ENCODE results near the gene OMP.
"Not testable (repeated sequence)": the region's sequence is repeated elsewhere in the genome, so short reads cannot be mapped to it uniquely, and the experiment has no call there.

OMP gene

DNA sequence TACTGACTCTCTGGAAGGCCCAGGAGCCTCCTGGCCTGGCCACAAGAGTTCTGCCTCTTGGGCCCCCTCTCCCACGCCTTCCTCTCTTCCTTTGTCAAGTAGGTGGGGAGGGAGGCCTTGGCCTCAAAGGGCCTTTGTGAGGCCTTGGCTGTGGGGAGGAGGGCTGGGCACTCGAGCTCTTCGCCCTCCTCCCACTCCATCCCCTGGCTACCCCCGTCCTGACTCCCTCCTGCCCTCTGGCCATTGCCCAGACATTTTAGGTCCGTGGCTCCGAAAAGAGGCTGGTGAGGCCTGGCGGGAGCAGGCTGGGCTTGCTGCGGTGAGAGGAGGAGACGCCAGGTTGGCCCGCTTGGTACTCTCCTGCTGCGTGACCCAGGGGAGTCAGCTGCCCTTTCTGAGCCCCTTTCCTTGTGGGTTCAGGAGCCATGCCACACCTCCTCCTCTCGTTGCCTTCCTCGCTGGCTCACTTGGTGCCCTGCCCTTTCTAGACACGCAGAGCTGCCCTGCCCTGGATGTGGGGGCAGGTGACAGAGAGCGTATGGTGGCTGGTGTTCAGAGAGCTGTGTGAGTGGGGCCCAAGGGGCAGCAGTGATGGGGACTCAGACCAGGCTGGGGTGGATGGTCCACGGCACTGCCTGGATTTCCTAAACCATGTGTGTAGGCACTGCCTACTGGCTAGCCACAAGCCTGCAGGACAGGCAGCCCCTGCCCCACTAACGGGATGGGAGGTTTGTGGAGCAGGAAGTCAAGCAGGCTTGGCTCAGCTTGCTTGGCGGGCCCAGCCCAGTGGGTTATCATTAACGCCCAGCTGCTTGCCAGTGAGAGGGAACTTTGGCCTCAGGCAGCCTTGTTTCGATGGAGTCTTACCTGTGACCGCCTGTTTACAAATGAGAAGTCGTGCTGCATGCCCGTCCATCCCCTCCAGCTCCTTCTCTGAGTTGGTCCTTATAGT is 15.8 kb upstream of the OMP start:
- DNase-seq (ENCODE audit: low read depth) = no peak

DNA sequence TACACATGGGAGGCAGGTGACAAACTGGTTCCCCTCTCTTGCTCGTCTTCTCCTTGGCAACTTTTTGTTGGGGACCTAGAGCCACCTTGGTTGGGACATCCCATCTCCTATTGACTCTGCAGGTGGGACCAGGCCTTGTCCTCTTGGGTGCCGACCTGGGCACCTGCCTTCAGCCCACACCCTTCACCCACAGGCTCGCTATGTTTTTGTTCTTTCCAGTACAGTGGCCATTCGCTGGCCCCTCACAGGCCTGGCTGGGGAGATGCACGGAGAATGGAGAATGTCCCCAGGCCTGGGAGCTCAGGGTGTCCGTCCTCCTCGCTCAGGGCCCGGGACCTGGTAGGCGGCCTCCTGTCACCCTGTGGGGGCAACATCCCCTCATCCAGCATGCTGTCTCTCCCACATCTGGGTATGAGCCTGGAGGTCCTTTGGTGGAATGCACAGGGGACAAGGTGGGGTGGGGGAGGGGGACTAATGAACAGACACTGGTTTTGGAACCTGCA is 14.9 kb upstream of the OMP start:
- no peak for DNase-seq (ENCODE audit: low read depth)

DNA sequence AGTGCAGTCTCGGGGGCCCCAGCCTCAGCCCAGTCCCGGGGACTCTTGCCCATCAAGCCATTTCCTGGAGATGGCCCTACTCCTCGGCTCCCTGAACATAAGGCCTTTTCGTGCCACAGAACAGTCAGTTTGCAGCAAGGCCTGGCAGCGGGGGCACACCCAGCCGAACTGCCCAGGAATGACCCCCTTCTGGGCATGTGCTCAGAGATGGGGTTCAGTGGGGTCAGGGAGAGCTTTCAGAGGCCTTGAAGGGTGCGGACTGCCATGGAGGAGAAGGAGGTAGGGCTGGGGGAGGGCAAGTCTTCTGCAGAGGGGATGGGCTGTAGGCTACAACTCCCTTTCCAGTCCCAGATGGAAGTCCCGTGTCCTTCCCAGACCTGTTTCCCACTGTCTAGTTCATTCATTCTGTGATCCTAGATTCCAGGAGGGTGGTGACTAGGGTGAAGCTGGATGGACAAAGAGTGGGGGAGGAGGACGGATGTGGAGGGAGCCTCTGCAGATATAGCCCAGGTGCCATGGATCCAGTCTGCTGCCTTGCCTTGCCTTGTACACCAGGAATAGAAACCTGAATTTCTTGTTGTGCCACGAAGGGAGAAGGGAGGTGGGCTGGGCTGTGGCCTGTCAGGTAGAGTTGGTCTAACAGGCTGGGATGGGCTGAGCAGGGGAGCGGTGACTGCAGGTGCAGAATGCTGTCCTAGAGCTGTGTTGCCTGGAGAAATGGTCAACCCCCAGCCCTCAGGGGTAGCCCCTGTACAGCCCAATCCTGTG is 14.2 kb upstream of the OMP start:
- no peak for DNase-seq (ENCODE audit: low read depth)

DNA sequence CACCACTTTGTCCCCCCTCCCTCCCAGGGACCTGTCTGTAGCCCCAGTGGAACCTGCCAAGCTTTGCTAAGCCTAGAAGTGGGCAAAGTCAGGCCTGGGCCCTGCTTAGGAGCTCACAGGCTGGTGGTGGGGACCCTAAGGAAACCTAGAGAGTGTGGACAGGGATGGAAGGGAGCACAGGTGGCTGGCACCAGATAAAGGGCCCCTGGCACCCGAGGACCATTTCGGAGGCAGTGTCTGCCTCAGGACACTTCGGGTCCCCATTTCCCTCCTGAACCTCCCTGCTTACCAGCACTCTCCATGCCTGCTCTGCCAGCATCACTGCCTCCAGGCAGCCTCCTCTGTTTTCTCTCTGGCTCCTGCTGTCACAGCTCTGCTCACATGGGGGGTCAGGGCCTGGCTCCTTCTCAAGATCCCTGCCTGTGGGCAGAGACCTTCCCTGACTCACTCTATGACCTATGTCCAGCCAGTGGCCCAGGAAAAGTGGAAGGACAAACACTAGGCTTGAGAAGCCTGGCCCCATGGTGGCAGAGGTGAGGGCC is 13.6 kb upstream of the OMP start:
- DNase-seq (ENCODE audit: low read depth) = no peak

DNA sequence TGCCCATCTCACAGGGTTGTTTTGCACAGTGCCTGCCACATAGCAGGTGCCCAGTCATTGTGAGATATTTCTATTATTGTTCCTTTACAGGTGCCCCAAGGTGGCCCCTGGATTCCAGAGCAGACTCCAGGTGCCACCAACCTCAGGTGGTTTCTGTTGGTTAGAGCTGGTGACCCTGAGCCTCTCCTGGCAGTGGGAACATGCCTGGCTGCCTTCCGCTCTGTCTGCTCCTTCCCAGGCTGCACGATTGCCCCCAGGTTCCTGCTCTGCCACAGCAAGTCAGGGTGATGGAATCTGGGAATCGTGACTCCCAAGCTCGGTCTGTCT is 12.6 kb upstream of the OMP start:
- no peak for DNase-seq (ENCODE audit: low read depth)

DNA sequence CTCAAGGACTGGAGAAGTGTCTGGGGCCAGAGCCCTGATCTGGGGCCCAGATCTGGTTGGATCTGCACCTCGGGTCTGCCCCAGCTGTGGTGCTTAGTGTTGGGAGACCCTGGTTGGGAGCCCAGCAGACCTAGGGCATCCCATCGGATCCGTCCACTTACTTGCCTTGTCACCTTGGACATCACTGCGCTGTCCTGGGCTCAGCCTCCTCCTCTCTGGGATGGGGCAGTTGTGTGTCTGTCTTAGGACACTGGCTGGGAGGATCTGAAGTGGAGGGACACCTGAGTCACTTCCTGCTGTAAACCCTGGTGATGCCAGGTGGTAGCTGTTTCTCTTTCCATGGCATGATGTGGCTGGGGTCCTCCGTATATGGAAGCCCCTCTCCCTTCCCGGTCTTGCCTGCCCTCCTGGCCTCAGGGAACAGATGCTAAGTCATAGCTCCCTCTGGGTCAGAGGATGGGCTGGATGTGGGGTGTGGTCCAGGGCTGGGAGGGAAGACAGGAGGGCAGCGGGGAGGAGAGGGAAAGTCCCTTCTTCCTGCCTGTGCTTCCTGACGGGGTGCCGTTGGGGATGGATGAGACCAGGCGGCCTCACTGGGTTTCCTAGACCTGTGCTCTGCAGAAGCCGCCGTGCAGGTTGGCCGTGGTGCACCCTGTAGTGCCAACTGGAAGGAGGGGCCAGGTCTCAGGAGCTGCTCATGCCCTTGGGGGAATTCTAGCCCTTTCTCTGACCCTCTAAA is 12.1 kb upstream of the OMP start:
- DNase-seq (ENCODE audit: low read depth) = no peak

DNA sequence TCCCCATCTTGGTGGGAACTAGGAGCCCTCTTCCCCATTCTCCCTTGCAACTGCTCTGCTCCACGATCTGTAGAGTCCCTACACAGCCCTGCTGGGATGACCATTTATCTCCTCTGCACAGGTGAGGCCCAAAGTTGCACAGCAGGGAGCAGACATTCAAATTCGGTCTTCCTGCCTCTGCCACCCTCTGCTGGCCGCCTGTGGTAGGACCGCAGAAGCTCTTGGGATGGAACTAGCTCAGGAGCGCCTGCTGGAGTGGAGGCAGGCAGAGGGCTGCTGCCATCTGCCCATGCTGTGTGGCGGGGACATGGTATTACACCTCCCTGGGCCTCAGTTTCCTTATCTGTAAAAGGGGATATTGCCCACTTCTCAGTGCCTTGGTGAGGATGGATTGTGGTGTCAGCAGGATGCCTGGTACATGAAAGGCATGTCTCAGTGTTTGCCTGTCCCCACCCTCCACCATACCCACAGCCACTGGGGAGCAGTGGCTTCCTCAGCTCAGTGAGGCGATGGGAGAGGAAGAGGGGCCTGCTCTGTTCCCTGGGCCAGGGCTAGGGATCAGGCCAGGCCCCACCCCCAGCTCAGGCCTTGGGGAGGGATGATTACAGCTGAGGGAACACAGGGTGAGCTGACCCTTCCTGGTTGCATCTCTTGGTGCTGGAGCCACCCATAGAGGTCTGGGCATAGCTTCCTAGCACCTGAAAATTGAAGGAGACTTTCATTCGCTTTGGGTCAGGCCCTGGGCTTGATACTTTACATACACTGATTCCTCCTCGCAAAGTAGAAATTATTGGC is 11.3 kb upstream of the OMP start:
- peak; percentile 65 for DNase-seq (ENCODE audit: low read depth)

DNA sequence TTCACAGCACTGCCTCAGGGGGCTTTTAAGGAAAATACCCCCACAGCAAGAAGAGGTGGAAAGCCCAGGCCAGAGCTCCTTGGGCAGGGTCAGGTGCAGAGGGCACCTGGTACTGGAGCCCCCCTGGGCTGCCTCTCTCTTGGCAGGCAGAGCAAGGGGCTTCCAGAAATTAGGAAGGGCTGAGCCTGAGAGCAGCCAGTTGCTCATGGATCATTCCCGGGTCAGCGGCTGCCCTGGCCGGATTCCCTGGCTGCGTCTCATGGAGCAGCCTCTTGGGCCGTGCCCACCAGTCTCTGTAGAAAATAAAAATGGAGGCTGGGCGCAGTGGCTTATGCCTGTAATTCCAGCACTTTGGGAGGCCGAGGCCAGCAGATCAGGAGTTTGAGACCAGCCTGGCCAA is 10.3 kb upstream of the OMP start:
- DNase-seq (ENCODE audit: low read depth) = no peak

DNA sequence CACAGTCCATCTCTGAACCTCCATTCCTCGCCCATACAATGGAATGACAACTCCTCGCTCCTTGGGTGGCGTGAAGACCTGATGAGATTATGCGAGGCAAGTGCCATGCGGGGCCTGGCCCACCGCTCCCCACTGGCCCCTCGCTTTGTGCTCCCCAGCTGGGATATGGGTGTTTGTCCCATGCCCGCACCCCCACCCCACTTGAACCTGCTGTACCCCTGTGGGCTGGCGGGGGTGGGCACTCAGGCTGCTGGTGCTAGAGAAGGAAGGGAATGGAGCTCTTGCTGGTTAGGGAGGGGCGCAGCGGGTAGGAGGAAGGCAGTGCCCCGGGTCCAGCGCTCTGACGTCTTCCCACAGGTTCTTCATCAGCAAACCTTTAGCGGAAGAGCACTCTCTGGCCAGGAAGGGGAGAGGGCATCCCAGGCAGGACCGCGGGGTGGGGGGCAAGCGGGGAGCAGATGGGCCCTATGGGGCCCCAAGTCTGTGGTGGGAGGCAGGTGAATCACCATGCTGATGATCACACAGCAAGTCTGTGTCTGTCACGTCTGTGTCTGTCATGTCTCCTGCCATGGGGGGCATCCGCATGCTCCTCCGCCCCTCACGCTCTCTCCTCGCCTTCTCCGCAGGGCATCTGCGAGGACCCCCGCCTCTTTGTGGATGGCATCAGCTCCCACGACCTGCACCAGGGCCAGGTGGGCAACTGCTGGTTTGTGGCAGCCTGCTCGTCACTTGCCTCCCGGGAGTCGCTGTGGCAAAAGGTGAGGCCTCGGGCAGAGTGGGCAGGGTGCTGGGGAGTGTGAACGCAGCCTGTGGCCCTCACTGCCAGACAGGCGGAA is 9.4 kb upstream of the OMP start:
- no peak for DNase-seq (ENCODE audit: low read depth)

DNA sequence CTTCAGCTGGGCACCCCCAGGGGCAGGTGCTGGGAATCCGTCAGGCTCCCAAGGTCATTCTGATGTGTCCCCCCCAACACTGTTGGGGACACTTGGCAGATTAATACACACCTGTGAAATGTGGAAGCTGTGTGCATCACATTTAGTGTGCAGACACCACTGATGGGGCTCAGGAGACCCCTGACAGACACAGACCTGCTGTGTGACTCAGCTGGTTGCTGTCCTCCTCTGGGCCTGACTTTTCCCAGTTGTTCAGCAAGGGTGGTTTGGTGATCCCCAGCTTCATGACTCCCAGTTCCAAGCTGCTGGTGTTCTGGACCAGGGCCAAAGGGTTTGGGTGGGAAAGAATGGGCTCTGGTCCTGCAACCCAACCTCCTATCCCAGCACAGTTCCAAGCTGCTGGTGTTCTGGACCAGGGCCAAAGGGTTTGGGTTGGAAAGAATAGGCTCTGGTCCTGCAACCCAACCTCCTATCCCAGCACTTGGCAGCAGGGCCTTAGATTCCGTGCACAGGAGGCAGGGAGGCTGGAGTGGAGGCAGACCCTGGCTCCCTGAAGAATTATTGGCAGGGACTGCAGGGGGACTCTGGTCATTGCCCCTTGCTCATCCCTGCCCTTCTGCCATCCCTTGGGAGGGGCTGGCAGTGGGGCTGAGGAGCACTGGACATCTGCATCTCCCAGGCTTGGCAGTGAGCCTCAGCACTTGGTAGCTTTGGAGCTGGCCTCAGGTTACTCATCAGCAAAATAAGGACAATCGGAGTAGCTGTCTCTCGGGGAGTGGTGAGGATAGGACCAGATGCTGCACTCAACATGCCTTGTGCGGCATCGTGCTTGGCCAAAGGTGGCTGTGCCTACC is 8.4 kb upstream of the OMP start:
- DNase-seq (ENCODE audit: low read depth) = no peak

DNA sequence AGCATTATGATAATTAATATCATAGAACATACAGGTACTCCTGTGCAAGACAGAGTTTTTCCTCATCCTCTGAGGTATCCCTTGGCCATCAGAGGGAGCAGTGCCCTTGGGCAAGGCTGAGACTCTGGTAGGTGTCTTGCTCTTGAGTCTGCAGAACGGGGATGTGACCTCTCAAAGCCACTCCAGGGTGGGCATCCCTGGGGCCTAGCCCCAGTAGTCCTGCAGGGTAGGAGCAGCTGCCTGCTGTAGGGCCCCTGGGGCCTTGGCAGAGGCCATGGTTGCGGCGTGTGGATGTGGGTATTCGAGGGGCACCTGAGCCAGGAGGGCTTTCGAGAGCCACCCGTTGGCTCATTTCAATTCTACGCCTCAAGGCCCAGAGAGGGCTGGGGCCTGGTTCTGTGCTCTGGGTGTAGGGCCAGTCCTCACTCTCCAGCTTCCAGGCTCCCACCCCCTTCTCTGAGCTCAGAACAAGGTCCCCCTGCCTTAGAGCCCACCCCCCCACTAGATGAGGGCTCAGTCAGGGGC is 7.7 kb upstream of the OMP start:
- DNase-seq (ENCODE audit: low read depth) = no peak

DNA sequence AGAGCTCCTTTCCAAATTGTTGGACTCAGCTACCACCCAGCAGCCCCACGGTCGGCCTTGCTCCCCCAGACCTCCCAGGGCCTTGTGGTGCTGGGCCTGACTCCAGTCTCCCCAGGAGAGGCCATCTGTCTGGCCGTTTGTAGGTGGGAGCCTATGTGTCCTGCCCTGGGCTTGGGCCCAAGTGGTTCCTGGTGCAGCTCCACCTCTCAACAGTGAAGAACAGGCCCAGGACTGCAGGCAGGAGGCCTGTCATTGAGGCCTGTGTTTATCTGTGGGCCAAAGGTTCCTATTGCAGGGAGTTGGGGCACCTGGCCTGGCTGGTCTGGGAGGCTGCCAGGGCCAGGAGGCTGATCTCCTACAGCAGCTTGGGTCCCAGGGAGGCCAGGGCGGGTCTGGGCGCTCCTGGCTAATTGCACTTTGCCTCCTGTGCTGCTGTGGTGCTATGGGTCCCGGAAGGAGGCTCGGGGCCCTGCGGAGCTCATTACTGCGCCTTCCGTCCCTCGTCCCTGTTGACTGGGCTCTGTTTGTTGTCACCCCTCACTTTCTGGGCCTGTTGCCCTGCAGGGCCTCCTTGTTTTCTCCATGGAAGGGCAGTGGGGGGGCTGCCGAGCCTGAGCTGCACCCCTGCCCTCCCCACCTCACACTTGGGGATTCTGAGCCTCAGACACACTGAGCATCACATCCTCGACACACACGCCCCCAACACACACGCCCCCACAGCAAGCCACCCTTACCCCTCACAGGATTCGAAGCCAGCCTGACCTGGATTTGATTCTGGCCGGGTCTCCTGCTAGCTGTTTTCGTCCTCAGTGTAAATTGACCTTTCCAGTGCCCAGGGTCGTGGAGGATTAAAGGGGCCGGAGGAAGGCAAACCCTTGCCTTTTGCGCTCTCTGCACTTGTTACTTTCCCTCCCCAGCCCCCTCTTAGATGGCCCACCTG is 6.8 kb upstream of the OMP start:
- DNase-seq (ENCODE audit: low read depth) = no peak

DNA sequence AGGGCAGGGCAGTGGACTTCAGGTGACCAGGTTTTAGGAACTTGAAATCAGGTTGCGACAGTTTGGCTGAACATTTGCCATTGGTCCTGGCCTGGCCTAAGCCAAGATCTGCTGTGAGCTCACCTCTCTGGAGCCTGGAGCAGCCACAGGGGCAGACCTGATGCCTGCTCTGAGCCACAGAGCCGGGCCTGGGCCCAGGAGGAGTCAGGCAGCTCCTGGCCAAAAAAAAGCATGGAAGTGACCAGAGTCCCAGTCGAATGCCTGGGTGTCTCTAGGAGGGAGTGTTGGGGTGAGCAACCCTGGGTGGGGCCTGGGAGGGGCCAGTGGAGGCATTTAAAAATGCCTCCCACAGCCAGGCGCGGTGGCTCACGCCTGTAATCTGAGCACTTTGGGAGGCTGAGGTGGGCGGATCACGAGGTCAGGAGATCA is 6.0 kb upstream of the OMP start:
- no peak for DNase-seq (ENCODE audit: low read depth)

DNA sequence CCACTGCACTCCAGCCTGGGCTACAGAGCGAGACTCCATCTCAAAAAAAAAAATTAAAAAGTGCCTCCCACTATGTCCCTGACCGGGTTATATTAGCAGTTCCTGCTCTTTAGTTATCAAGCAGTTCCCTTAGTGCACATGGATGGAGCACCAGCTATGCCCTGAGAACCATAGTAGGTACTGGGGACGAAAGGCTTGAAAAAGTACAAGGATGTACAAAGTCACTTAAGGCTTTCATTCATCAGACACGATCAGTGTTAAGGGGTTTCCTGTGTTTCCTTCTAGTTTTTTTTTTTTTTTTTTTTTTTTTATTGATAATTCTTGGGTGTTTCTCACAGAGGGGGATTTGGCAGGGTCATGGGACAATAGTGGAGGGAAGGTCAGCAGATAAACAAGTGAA is 5.5 kb upstream of the OMP start:
- not testable (repeated sequence) for DNase-seq (ENCODE audit: low read depth)

DNA sequence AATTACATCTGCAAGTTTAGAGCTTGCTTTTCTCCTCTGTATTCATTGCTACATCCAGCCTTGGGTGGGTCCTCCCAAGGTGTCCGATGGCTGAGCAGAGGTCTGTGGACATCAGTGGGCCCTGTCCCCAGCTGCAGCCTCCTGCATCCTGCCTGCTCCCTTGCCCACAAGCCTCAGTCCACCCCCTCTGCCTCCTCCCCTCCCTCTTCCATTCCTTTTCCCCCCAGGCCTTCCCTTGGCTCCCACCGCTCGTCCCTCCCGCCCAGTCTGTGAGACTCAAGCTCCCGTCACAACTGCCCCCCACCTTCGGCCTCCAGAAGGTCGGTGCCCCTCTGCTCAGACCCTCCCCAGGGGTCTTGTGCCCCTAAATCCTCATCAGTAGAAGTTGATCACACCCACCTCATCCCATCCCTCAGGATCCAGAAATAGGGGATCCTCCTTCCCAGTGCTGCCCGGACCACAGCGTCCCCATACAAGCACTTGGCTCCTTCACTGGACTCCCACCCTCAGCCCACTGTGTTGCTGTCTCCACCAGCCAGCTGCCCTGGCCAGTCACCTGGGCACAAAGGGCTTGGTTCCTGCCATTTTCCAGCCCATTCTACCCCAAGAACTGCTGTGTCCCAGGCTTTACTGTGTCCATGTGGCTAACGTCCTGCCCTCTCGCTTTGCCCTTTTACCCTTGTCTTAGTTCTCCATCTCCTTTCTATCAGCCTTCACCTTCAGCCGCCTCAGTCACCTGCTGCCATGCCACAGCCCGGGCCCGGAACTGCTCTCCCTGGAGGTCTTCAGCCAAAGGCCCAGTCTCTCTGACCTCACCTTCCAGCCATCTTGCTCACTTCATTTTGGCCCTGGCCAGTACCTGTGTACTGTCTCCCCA is 2.2 kb upstream of the OMP start:
- DNase-seq (ENCODE audit: low read depth) = no peak

DNA sequence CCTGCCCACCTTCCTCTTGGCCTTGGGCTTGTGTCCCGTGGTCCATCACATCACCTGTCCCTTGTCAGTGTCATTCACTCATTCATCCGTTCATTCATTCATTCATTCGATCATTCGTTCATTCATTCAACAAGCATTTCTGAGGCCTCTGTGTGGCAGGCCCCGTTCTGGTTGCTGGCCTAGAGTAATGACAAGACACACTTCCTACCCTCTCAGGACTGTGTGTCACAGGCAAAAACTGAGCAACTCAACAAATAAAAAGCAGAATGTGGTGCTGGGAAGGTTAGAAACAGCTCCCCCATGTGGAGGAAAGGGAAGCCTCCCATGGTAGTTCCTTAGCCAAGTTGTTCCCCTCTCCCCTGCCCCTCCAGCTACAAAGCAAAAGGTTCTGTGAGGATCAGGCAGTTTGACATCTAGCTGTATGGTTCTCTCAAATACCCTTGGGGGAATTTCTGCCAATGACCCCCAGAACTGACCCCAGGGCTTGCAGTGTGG is 1.6 kb upstream of the OMP start:
- DNase-seq (ENCODE audit: low read depth) = no peak

DNA sequence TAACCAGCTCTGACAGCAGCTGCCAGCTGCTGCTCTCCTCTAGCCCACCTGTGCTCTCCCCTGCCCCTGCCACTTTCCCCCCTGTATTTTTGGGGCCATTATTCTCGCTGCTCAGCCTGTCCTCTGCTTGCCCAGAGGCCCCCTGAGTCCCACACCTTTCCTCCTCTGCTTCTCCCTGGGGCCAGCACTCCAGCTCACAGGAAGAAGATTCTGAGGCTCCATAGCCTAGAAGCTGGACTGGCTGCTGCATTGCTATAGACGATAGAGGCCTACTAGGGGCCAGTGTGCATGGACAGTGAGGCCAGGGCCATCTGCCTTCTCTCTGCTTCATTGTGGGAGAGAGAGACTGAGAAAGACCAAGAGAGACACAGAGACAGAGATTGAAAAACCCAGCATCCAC is 679 bp downstream of the OMP start:
- no peak for DNase-seq (ENCODE audit: low read depth)
